ENCODE measurements around the gene WDR11. TPM values are rescaled to one million over a fixed set of nuclear protein-coding genes. Genes with fewer than 3 reads are reported as not detected.

WDR11 gene
- total and polyA plus RNA-seq, 9 of the 15 experiments (the other 6 are each of a cell fraction or from before 2014, with no cell fraction given) = 12.4 to 50.7 (median 23.6) TPM

DNA sequence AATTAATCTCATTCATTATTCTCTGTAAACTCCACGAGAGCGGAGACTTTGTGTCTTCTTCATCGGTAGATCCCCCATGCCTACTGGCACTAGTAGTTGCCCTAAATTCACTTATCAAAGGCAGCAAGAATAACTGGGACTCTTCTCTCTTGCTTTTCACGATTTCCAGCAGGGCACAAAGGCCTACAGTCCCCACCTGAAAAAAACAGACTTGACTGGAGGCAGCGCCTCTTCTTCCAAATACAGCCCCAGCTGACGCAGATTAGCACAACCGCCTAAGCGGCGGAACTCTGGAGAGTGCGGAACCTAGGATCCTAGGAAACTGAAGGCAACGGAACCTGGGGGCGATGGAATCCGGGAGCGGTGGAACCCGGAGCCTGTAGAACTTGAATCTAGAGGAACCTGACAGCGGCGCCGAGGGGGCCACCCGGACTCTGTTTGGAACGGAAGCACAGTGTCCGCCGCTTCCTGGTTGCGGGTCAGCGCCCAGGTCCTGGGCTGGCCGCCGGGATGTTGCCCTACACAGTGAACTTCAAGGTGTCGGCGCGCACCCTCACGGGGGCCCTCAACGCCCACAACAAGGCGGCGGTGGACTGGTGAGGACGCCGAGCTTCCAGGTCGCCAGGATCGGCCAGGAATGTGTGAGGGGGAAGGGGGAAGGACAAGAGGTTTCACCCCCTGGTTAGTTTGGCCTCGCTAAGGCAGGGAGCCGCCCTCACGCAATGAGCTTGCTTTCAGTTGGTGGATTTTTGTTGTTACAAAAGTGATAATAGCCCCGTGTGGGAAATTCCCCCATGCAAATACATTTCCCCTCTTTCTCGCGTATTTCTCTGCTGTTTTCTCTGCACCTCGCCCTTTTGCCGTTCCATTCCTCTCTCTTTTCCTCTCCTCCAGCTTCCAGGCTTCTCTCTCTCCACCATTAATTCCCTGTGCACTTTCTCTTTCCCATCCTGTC, at the start of gene WDR11 (continued):
- TF ChIP-seq ZNF217 (CRISPR knock-in tag; IDR thresholded peaks at IDR 0.05) (no peak), SRSF1 (IDR thresholded peaks at IDR 0.05; ENCODE audit: low read depth, low read length) (no peak), ETV5 (CRISPR knock-in tag; IDR thresholded peaks at IDR 0.05; ENCODE audit: low read depth) (peak; percentile 37; the same call in 1 of the 2 replicates), ZNF121 (CRISPR knock-in tag; conservative IDR thresholded peaks at IDR 0.05) (no peak), CBX3 (IDR thresholded peaks at IDR 0.05; ENCODE audit: borderline replicate concordance in 1 of 2, low read length in 2 of 2) (peak in 1 of 2 experiments; percentile 91; a peak in 1 of 3 replicates), ZBTB26 (CRISPR knock-in tag; IDR thresholded peaks at IDR 0.05) (no peak), MLX (CRISPR knock-in tag; conservative IDR thresholded peaks at IDR 0.05) (no peak), ZFP91 (CRISPR knock-in tag; IDR thresholded peaks at IDR 0.05) (no peak), FOXA1 (IDR thresholded peaks at IDR 0.05; ENCODE audit: borderline replicate concordance) (no peak), HLTF (IDR thresholded peaks at IDR 0.05) (no peak), IRF1 (CRISPR knock-in tag; IDR thresholded peaks at IDR 0.05; ENCODE audit: borderline replicate concordance) (no peak), SOX6 (IDR thresholded peaks at IDR 0.05) (peak; percentile 43), FOXK1 (CRISPR knock-in tag; IDR thresholded peaks at IDR 0.05; ENCODE audit: borderline replicate concordance) (no peak), ZNF75A (CRISPR knock-in tag; IDR thresholded peaks at IDR 0.05) (no peak), ZNF77 (CRISPR knock-in tag; IDR thresholded peaks at IDR 0.05) (no peak), ZNF431 (CRISPR knock-in tag; IDR thresholded peaks at IDR 0.05) (no peak), FOXM1 (IDR thresholded peaks at IDR 0.05; ENCODE audit: low read depth) (peak; percentile 6; the same call in 1 of the 2 replicates), FOXM1 (CRISPR knock-in tag; IDR thresholded peaks at IDR 0.05; ENCODE audit: low read depth) (no peak)
- TF ChIP-seq, protein P1, sequence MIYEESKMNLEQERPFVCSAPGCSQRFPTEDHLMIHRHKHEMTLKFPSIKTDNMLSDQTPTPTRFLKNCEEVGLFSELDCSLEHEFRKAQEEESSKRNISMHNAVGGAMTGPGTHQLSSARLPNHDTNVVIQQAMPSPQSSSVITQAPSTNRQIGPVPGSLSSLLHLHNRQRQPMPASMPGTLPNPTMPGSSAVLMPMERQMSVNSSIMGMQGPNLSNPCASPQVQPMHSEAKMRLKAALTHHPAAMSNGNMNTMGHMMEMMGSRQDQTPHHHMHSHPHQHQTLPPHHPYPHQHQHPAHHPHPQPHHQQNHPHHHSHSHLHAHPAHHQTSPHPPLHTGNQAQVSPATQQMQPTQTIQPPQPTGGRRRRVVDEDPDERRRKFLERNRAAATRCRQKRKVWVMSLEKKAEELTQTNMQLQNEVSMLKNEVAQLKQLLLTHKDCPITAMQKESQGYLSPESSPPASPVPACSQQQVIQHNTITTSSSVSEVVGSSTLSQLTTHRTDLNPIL (CRISPR knock-in tag; IDR thresholded peaks at IDR 0.05) = no peak
- TF ChIP-seq, protein P2, sequence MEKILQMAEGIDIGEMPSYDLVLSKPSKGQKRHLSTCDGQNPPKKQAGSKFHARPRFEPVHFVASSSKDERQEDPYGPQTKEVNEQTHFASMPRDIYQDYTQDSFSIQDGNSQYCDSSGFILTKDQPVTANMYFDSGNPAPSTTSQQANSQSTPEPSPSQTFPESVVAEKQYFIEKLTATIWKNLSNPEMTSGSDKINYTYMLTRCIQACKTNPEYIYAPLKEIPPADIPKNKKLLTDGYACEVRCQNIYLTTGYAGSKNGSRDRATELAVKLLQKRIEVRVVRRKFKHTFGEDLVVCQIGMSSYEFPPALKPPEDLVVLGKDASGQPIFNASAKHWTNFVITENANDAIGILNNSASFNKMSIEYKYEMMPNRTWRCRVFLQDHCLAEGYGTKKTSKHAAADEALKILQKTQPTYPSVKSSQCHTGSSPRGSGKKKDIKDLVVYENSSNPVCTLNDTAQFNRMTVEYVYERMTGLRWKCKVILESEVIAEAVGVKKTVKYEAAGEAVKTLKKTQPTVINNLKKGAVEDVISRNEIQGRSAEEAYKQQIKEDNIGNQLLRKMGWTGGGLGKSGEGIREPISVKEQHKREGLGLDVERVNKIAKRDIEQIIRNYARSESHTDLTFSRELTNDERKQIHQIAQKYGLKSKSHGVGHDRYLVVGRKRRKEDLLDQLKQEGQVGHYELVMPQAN (IDR thresholded peaks at IDR 0.05; ENCODE audit: borderline replicate concordance) = no peak

Measured in K562 (cell line).